HEK293 (cell line): Measurements from ENCODE around the gene TOPAZ1.

Source experiments
- BCL11A ChIP-seq: fragments of 450-650 bp; formaldehyde crosslinking; IDR thresholded peaks from 2 replicates; pipeline ENCODE4 v1.5.1; 2016; ENCODE audit warnings: low read depth, missing biosample characterization, missing genetic modification characterization
- KLF16 ChIP-seq: fragments of 450-650 bp; formaldehyde crosslinking; IDR thresholded peaks from 2 replicates; pipeline ENCODE4 v1.5.1; 2017; ENCODE audit warnings: missing biosample characterization, missing genetic modification characterization
- SETDB1 ChIP-seq: IDR thresholded peaks from one replicate; pipeline ENCODE4 v1.6.1; 2017; ENCODE audit warnings: mild to moderate bottlenecking, low read length, moderate library complexity, mixed read lengths; ENCODE audit not compliant: insufficient read length
- TRIM28 ChIP-seq: IDR thresholded peaks from 2 replicates; pipeline ENCODE4 v1.6.1; 2011; ENCODE audit warnings: low read length, control low read depth, borderline replicate concordance
- YY1 ChIP-seq: fragments of 450-650 bp; formaldehyde crosslinking; IDR thresholded peaks from 2 replicates; pipeline ENCODE4 v1.5.1; 2018; ENCODE audit warnings: missing biosample characterization, missing genetic modification characterization
- ZFP37 ChIP-seq: fragments of 450-650 bp; formaldehyde crosslinking; IDR thresholded peaks from 2 replicates; pipeline ENCODE4 v1.5.1; 2016; ENCODE audit warnings: missing biosample characterization, missing genetic modification characterization
- ZNF133 ChIP-seq: fragments of 450-650 bp; formaldehyde crosslinking; IDR thresholded peaks from 2 replicates; pipeline ENCODE4 v1.5.1; 2016; ENCODE audit warnings: missing biosample characterization, missing genetic modification characterization
- ZNF48 ChIP-seq: fragments of 450-650 bp; formaldehyde crosslinking; IDR thresholded peaks from 2 replicates; pipeline ENCODE4 v1.5.1; 2016; ENCODE audit warnings: missing biosample characterization, missing genetic modification characterization
- ZNF549 ChIP-seq: fragments of 450-650 bp; IDR thresholded peaks from 2 replicates; pipeline ENCODE4 v1.5.1; 2018; ENCODE audit warnings: missing biosample characterization, missing genetic modification characterization, mild to moderate bottlenecking, inconsistent platforms, moderate library complexity
- ZNF585B ChIP-seq: fragments of 450-650 bp; formaldehyde crosslinking; IDR thresholded peaks from 2 replicates; pipeline ENCODE4 v1.5.1; 2016; ENCODE audit warnings: missing biosample characterization, missing genetic modification characterization
- TF ChIP-seq, protein P1 (sequence below): fragments of 450-650 bp; formaldehyde crosslinking; IDR thresholded peaks from 2 replicates; pipeline ENCODE4 v1.5.1; 2016; ENCODE audit warnings: missing biosample characterization, missing genetic modification characterization
- TF ChIP-seq, protein P2 (sequence below): fragments of 450-650 bp; formaldehyde crosslinking; IDR thresholded peaks from 2 replicates; pipeline ENCODE4 v1.5.1; 2016; ENCODE audit warnings: missing biosample characterization, missing genetic modification characterization, borderline replicate concordance
- TF ChIP-seq, protein P3 (sequence below): sonication (generic); formaldehyde crosslinking; IDR thresholded peaks from 2 replicates; pipeline ENCODE4 v1.8.1; 2022; ENCODE audit warnings: mild to moderate bottlenecking, moderate library complexity, missing genetic modification reagents
- TF ChIP-seq, protein P4 (sequence below): fragments of 450-650 bp; formaldehyde crosslinking; IDR thresholded peaks from 2 replicates; pipeline ENCODE4 v1.5.1; 2016; ENCODE audit warnings: missing biosample characterization, missing genetic modification characterization

DNA sequence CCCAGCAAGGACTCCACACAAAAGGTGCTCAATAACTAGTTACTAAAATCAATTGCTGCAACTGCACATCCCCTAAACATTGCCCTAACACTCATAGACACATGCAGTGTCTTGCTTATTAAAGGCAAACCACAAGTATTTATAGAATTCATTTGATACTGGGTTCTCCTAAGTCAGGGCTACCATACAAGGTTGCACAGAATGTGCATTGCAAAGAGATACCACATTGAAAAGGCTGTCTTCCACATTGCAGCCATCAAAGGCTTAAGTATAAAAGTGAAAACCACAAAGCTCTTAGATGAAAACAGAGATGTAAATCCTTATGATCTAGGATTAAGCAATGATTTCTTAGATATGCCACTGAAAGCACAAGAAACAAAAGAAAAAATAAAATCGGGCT lies 33.6 kb upstream of the TOPAZ1 start:
- TF ChIP-seq YY1 (tag by site-specific recombination) (no peak), BCL11A (tag by site-specific recombination) (no peak), SETDB1 (no peak), TRIM28 (no peak), ZFP37 (no peak), ZNF549 (tag by site-specific recombination) (no peak), ZNF585B (tag by site-specific recombination) (no peak), ZNF48 (tag by site-specific recombination) (no peak), KLF16 (tag by site-specific recombination) (no peak), ZNF133 (tag by site-specific recombination) (no peak)
- TF ChIP-seq, protein P1, sequence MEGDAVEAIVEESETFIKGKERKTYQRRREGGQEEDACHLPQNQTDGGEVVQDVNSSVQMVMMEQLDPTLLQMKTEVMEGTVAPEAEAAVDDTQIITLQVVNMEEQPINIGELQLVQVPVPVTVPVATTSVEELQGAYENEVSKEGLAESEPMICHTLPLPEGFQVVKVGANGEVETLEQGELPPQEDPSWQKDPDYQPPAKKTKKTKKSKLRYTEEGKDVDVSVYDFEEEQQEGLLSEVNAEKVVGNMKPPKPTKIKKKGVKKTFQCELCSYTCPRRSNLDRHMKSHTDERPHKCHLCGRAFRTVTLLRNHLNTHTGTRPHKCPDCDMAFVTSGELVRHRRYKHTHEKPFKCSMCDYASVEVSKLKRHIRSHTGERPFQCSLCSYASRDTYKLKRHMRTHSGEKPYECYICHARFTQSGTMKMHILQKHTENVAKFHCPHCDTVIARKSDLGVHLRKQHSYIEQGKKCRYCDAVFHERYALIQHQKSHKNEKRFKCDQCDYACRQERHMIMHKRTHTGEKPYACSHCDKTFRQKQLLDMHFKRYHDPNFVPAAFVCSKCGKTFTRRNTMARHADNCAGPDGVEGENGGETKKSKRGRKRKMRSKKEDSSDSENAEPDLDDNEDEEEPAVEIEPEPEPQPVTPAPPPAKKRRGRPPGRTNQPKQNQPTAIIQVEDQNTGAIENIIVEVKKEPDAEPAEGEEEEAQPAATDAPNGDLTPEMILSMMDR (tag by site-specific recombination) = no peak
- TF ChIP-seq, protein P2, sequence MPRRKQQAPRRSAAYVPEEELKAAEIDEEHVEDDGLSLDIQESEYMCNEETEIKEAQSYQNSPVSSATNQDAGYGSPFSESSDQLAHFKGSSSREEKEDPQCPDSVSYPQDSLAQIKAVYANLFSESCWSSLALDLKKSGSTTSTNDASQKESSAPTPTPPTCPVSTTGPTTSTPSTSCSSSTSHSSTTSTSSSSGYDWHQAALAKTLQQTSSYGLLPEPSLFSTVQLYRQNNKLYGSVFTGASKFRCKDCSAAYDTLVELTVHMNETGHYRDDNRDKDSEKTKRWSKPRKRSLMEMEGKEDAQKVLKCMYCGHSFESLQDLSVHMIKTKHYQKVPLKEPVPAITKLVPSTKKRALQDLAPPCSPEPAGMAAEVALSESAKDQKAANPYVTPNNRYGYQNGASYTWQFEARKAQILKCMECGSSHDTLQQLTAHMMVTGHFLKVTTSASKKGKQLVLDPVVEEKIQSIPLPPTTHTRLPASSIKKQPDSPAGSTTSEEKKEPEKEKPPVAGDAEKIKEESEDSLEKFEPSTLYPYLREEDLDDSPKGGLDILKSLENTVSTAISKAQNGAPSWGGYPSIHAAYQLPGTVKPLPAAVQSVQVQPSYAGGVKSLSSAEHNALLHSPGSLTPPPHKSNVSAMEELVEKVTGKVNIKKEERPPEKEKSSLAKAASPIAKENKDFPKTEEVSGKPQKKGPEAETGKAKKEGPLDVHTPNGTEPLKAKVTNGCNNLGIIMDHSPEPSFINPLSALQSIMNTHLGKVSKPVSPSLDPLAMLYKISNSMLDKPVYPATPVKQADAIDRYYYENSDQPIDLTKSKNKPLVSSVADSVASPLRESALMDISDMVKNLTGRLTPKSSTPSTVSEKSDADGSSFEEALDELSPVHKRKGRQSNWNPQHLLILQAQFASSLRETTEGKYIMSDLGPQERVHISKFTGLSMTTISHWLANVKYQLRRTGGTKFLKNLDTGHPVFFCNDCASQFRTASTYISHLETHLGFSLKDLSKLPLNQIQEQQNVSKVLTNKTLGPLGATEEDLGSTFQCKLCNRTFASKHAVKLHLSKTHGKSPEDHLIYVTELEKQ (tag by site-specific recombination) = no peak
- TF ChIP-seq, protein P3, sequence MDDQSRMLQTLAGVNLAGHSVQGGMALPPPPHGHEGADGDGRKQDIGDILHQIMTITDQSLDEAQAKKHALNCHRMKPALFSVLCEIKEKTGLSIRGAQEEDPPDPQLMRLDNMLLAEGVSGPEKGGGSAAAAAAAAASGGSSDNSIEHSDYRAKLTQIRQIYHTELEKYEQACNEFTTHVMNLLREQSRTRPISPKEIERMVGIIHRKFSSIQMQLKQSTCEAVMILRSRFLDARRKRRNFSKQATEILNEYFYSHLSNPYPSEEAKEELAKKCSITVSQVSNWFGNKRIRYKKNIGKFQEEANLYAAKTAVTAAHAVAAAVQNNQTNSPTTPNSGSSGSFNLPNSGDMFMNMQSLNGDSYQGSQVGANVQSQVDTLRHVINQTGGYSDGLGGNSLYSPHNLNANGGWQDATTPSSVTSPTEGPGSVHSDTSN (CRISPR knock-in tag) = no peak
- TF ChIP-seq, protein P4, sequence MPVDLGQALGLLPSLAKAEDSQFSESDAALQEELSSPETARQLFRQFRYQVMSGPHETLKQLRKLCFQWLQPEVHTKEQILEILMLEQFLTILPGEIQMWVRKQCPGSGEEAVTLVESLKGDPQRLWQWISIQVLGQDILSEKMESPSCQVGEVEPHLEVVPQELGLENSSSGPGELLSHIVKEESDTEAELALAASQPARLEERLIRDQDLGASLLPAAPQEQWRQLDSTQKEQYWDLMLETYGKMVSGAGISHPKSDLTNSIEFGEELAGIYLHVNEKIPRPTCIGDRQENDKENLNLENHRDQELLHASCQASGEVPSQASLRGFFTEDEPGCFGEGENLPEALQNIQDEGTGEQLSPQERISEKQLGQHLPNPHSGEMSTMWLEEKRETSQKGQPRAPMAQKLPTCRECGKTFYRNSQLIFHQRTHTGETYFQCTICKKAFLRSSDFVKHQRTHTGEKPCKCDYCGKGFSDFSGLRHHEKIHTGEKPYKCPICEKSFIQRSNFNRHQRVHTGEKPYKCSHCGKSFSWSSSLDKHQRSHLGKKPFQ (tag by site-specific recombination) = no peak
